NB4 (cell line): ENCODE results near the gene PLXNA2.

Experiments used
- DNase-seq: peaks from one replicate; pipeline ENCODE4 v3.0.0; 2010; ENCODE audit warnings: low read depth
- H3K4me3 ChIP-seq: one replicate; pipeline ENCODE4 v1.5.1; 2011; ENCODE audit warnings: mild to moderate bottlenecking, low read depth, low read length, moderate library complexity
- CTCF ChIP-seq: IDR thresholded peaks from one replicate; pipeline ENCODE4 v1.5.1; 2012; ENCODE audit warnings: low read depth, low read length
- MAX ChIP-seq: IDR thresholded peaks from 2 replicates; pipeline ENCODE4 v1.6.1; 2011; ENCODE audit warnings: low read depth, low read length
- MYC ChIP-seq: IDR thresholded peaks from 2 replicates; pipeline ENCODE4 v1.6.1; 2011; ENCODE audit warnings: low read depth, low read length
- POLR2A ChIP-seq: IDR thresholded peaks from 2 replicates; pipeline ENCODE4 v1.6.1; 2011; ENCODE audit warnings: mild to moderate bottlenecking; ENCODE audit not compliant: insufficient read length; ENCODE audit errors: extremely low read depth

Gene PLXNA2

GRCh38 chr1:208135354-208135753 lies 108.8 kb downstream of the PLXNA2 start:
- H3K4me3 ChIP-seq: no peak overlapping the region
- DNase-seq: peak; percentile 59
- TF ChIP-seq MAX (peak; percentile 17; the same call in 1 of the 2 replicates), MYC (0 out of 2 replicates have a peak, but pooled peaks have one; percentile 11), CTCF (no peak)

- no peak overlapping the region for H3K4me3 ChIP-seq
- no peak for DNase-seq
- no peak for TF ChIP-seq CTCF
- TF ChIP-seq MAX: no peak
- TF ChIP-seq MYC: no peak
- TF ChIP-seq POLR2A: no peak
These were observed 109.7 kb downstream of the PLXNA2 start for GRCh38 chr1:208134491-208134890.

- no peak overlapping the region for H3K4me3 ChIP-seq
- no peak for TF ChIP-seq POLR2A
- no peak for TF ChIP-seq MAX
- TF ChIP-seq MYC: no peak
- TF ChIP-seq CTCF: no peak
- no peak for DNase-seq
These were observed 110.8 kb downstream of the PLXNA2 start for GRCh38 chr1:208133355-208133754.

GRCh38 chr1:208132287-208132882 lies 111.8 kb downstream of the PLXNA2 start:
- TF ChIP-seq CTCF: peak; percentile 77
- no peak for TF ChIP-seq POLR2A
- TF ChIP-seq MYC: no peak
- H3K4me3 ChIP-seq: no peak overlapping the region
- DNase-seq: peak; percentile 63

- no peak for DNase-seq
- TF ChIP-seq MYC (no peak), POLR2A (no peak), CTCF (no peak), MAX (no peak)
- no peak overlapping the region for H3K4me3 ChIP-seq
These were observed 112.4 kb downstream of the PLXNA2 start for GRCh38 chr1:208131621-208132286.

GRCh38 chr1:208129487-208129886 lies 114.7 kb downstream of the PLXNA2 start:
- TF ChIP-seq MAX (no peak), CTCF (no peak), POLR2A (no peak), MYC (no peak)
- no peak for DNase-seq
- no peak overlapping the region for H3K4me3 ChIP-seq
